GM12892 (cell line): Measurements from ENCODE around the gene ZNF668.

ENCODE experiments used
- POLR2A ChIP-seq: IDR thresholded peaks from 2 replicates; pipeline ENCODE4 v1.6.1; 2011; ENCODE audit warnings: low read depth, low read length, control low read depth
- POLR2AphosphoS5 ChIP-seq: IDR thresholded peaks from 2 replicates; pipeline ENCODE4 v1.6.1; 2011; ENCODE audit warnings: low read depth, low read length, control low read depth
- TAF1 ChIP-seq: IDR thresholded peaks from 2 replicates; pipeline ENCODE4 v1.6.1; 2011; ENCODE audit warnings: low read depth, mild to moderate bottlenecking, control low read depth, low read length, borderline replicate concordance

- TF ChIP-seq POLR2A (no peak), TAF1 (no peak), POLR2AphosphoS5 (no peak)
Measured at GRCh38 chr16:31085411-31085810, 11.4 kb upstream of the ZNF668 start.
